IPS DF 6.9 (cell line): ENCODE measurements around the gene NNT.
"Not testable (repeated sequence)": the region's sequence is repeated elsewhere in the genome, so short reads cannot be mapped to it uniquely, and the experiment has no call there.

Experiments
- DNase-seq: peaks from one replicate; pipeline ENCODE4 v3.0.0-alpha.2; 2013; ENCODE audit warnings: low read depth, low spot score
- H3K27ac ChIP-seq: one replicate; pipeline ENCODE4 v1.5.1; 2013; ENCODE audit warnings: low read length, control low read depth
- H3K27me3 ChIP-seq: 2 replicates; pipeline ENCODE4 v1.6.1; 2013; ENCODE audit warnings: mild to moderate bottlenecking, low read length; ENCODE audit not compliant: control insufficient read depth, insufficient read depth
- H3K36me3 ChIP-seq: 2 replicates; pipeline ENCODE4 v1.6.1; 2013; ENCODE audit warnings: low read length; ENCODE audit not compliant: control insufficient read depth, insufficient read depth
- H3K4me1 ChIP-seq: 2 replicates; pipeline ENCODE4 v1.6.1; 2013; ENCODE audit warnings: low read length; ENCODE audit not compliant: control insufficient read depth, insufficient read depth
- H3K4me3 ChIP-seq: 2 replicates; pipeline ENCODE4 v1.5.1; 2013; ENCODE audit warnings: mild to moderate bottlenecking, low read length
- H3K9me3 ChIP-seq: 2 replicates; pipeline ENCODE4 v1.6.1; 2013; ENCODE audit warnings: low read length, inconsistent platforms; ENCODE audit not compliant: control insufficient read depth, insufficient read depth
- WGBS: extraction: QIAGEN DNeasy Blood & Tissue Kit; methylation state at CpG from one replicate; pipeline ENCODE4 v1.1.7; 2013; ENCODE audit warnings: mixed read lengths, missing lambda C conversion rate; ENCODE audit not compliant: insufficient read length, insufficient coverage; 5-methylcytosine and 5-hydroxymethylcytosine counted together

The NNT gene

GRCh38 chr5:43565043-43565442 lies 37.9 kb upstream of the NNT start:
- no peaks in the 10 kb centered on the region for H3K36me3 ChIP-seq
- H3K9me3 ChIP-seq = no peaks in the 10 kb centered on the region
- H3K4me1 ChIP-seq = no peaks in the 10 kb centered on the region
- H3K27ac ChIP-seq = no peak overlapping the region
- H3K4me3 ChIP-seq = no peak overlapping the region
- no CpG with 5 or more reads among the region's 5 CpGs for WGBS
- no peak for DNase-seq
- H3K27me3 ChIP-seq = no peaks in the 10 kb centered on the region

DNA sequence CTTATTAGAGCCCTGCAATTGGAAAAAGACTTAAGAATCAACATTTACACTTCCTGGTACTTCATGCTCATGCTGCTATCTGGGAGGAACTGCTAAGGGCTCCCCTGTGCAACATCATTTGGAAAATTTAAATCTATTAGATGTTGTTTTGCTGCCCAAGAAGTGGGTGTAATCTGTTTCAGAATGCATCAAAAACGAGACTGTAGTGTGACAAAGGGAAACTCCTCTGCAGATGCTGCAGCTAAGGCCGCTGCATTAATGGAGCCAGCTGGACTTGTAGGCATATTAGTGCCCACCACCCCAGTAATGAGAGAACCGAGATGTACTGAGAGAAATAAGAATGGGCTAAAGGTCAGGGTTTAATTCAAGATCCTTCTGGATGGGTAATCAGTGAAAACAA lies 35.0 kb upstream of the NNT start:
- Histone ChIP-seq H3K36me3 (no peaks in the 10 kb centered on the region), H3K4me3 (no peak overlapping the region), H3K9me3 (no peaks in the 10 kb centered on the region), H3K4me1 (no peaks in the 10 kb centered on the region), H3K27ac (no peak overlapping the region), H3K27me3 (no peaks in the 10 kb centered on the region)
- DNase-seq = no peak
- WGBS = no CpG with 5 or more reads among the region's 3 CpGs

- Histone ChIP-seq H3K36me3 (no peaks in the 10 kb centered on the region), H3K4me1 (no peaks in the 10 kb centered on the region), H3K9me3 (no peaks in the 10 kb centered on the region), H3K27me3 (no peaks in the 10 kb centered on the region), H3K27ac (no peak overlapping the region), H3K4me3 (no peak overlapping the region)
- DNase-seq = no peak
- no CpG with 5 or more reads among the region's 4 CpGs for WGBS
Observed at GRCh38 chr5:43569236-43569746, 33.7 kb upstream of the NNT start.

GRCh38 chr5:43570450-43571158 lies 32.4 kb upstream of the NNT start:
- H3K4me3 ChIP-seq = no peak overlapping the region
- no peak overlapping the region for H3K27ac ChIP-seq
- no peaks in the 10 kb centered on the region for H3K36me3 ChIP-seq
- no peaks in the 10 kb centered on the region for H3K9me3 ChIP-seq
- no CpG with 5 or more reads among the region's 8 CpGs for WGBS
- no peak for DNase-seq
- no peaks in the 10 kb centered on the region for H3K4me1 ChIP-seq
- no peaks in the 10 kb centered on the region for H3K27me3 ChIP-seq

DNA sequence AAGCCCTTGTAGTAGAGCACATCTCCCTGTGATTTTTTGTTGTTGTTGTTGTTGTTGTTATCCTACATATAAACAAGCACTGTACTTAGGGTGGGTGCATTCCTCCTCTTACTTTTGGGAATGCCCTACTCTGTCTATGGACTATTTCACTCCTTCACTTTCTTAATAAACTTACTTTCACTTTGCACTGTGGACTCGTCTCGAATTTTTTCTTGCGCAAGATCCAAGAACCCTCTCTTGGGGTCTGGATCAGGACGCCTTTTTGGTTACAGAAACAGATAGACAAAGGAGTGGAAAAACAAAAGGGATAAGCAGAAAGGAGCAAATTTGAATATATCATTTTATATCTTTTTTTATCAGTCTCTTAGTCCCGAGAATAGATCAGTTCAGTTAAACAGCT lies 31.7 kb upstream of the NNT start:
- H3K27ac ChIP-seq = no peak overlapping the region
- H3K4me1 ChIP-seq = no peaks in the 10 kb centered on the region
- WGBS = no CpG with 5 or more reads among the region's 5 CpGs

DNA sequence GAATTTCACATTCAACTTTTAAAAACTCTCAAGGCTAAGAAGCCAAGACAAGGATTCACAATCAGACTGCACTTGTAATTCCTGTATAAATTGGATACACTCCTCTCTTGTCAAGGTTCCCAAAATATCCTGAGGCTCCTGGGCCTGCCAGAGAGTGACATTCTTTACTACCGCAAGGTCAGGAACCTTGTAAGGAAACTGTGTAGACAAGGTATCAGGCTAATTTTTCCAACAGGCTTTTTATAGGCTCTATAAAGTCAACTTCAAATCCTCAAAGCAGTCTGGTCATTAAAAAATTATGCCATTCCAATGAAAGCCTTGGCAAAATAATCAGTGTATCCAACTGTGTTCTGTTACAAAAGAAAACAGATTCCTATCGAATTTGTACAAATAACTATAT lies 30.6 kb upstream of the NNT start:
- WGBS = no CpG with 5 or more reads among the region's 2 CpGs
- Histone ChIP-seq H3K9me3 (no peaks in the 10 kb centered on the region), H3K4me1 (no peaks in the 10 kb centered on the region), H3K27ac (no peak overlapping the region), H3K4me3 (no peak overlapping the region), H3K36me3 (no peaks in the 10 kb centered on the region), H3K27me3 (no peaks in the 10 kb centered on the region)
- DNase-seq = no peak

More for the DNA sequence above, 31.7 kb upstream of the NNT start:
- no peak for DNase-seq
- no peaks in the 10 kb centered on the region for H3K36me3 ChIP-seq
- H3K9me3 ChIP-seq = no peaks in the 10 kb centered on the region
- no peak overlapping the region for H3K4me3 ChIP-seq
- H3K27me3 ChIP-seq = no peaks in the 10 kb centered on the region

DNA sequence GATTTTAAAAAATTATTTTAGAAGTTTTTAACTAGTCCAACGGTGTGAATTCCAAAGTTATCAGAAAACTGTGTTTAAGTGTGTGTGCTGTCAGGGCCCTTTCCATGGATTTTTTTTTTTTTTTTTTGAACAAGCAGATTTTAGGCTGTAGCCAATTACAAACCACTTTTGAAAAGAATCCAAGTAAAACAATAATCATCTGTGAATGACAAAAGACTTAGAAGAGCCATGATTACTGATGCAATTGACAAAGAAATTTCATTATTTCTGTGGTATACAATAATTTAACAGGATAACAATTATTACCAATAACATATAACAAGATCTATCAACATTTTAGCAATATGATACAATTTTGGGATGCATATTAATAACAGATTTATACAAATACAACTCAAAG lies 29.9 kb upstream of the NNT start:
- H3K27me3 ChIP-seq = no peaks in the 10 kb centered on the region
- no peak overlapping the region for H3K4me3 ChIP-seq
- no peaks in the 10 kb centered on the region for H3K9me3 ChIP-seq
- no peaks in the 10 kb centered on the region for H3K4me1 ChIP-seq
- WGBS = no CpG with 5 or more reads among the region's 1 CpG
- H3K27ac ChIP-seq = no peak overlapping the region
- no peaks in the 10 kb centered on the region for H3K36me3 ChIP-seq
- DNase-seq = no peak

GRCh38 chr5:43580402-43581210 lies 22.4 kb upstream of the NNT start:
- not testable (repeated sequence) for H3K4me3 ChIP-seq, H3K36me3 ChIP-seq, H3K27me3 ChIP-seq, DNase-seq, H3K4me1 ChIP-seq, H3K27ac ChIP-seq, H3K9me3 ChIP-seq
- WGBS = no CpG with 5 or more reads among the region's 10 CpGs

DNA sequence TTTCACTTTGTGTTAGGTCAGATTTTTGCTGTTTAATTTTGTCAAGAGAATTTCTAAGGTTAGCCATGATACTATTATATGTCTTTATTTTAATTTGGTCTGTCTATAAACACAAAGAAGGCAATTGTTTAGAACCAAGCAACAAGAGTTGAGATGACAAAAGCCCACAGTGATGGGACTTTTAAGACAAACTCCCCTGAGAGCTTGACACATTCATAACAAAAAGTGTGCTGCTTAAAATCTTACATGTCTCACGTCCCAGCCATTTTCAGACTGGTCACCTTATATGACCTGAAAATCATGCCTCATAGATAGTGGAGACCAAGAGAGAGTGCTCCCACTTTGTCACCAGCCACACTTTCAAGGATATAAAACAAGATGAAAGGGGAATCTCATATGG lies 21.6 kb upstream of the NNT start:
- no peaks in the 10 kb centered on the region for H3K27me3 ChIP-seq
- H3K27ac ChIP-seq = no peak overlapping the region
- no peak overlapping the region for H3K4me3 ChIP-seq
- WGBS = no CpG with 5 or more reads among the region's 1 CpG
- DNase-seq = no peak
- no peaks in the 10 kb centered on the region for H3K4me1 ChIP-seq
- H3K9me3 ChIP-seq = peaks cover 1% of the 10 kb centered on the region
- no peaks in the 10 kb centered on the region for H3K36me3 ChIP-seq

GRCh38 chr5:43582082-43583005 lies 20.6 kb upstream of the NNT start:
- no peaks in the 10 kb centered on the region for H3K27me3 ChIP-seq
- H3K9me3 ChIP-seq = peaks cover 1% of the 10 kb centered on the region
- H3K4me3 ChIP-seq = no peak overlapping the region
- H3K4me1 ChIP-seq = no peaks in the 10 kb centered on the region
- DNase-seq = no peak
- H3K36me3 ChIP-seq = no peaks in the 10 kb centered on the region
- no peak overlapping the region for H3K27ac ChIP-seq
- no CpG with 5 or more reads among the region's 4 CpGs for WGBS
